SK-N-SH (cell line): Measurements from ENCODE around the gene BCAS3. TPM values are rescaled to one million over a fixed set of nuclear protein-coding genes. Genes with fewer than 3 reads are reported as not detected.
A peak's percentile ranks its signal among the peaks of the same experiment; 100 is the strongest.

Experiments
- CTCF ChIA-PET: fragments of 300-600, 350-600 bp; formaldehyde crosslinking; extraction: SDS; loops from one replicate; lab custom pipeline; 2021; lab: Yijun Ruan, JAX
- POLR2A ChIA-PET: fragments of 350-600 bp; sonication (Branson Sonifier 250); formaldehyde crosslinking; extraction: SDS; loops from one replicate; lab custom pipeline; 2020; ENCODE audit warnings: antibody characterized with exemption, inconsistent platforms; lab: Yijun Ruan, JAX
- DNase-seq: peaks from one replicate; pipeline ENCODE4 v3.0.0; 2012
- H2AFZ ChIP-seq: fragments of 200-600 bp; sonication (generic); 2 replicates; pipeline ENCODE4 v1.8.1; 2016; ENCODE audit warnings: antibody characterized with exemption, mild to moderate bottlenecking, low read depth
- H3F3A ChIP-seq: fragments of 200-600 bp; sonication (generic); replicated peaks from 2 replicates; pipeline ENCODE3; 2016; ENCODE audit warnings: antibody characterized with exemption, mild to moderate bottlenecking; ENCODE audit not compliant: insufficient read depth
- H3K27ac ChIP-seq, 2 experiments: fragments of 200-500 bp in 1 of 2; fragments of 200-600 bp in 1 of 2; sonication (Bioruptor generic) in 1 of 2; sonication (generic), shearing (Covaris generic) in 1 of 2; 2 replicates each; pipeline versions ENCODE4 v1.5.1 to v1.6.1; 2014 to 2016; ENCODE audit warnings: low read depth in 2 of 2, inconsistent platforms in 1 of 2, low read length in 1 of 2, mild to moderate bottlenecking in 1 of 2, mixed read lengths in 1 of 2
- H3K27me3 ChIP-seq: fragments of 200-600 bp; sonication (generic), shearing (Covaris generic); 2 replicates; pipeline ENCODE4 v1.6.1; 2016; ENCODE audit warnings: mixed run types; ENCODE audit not compliant: insufficient read depth
- H3K36me3 ChIP-seq, 2 experiments: fragments of 200-500 bp in 1 of 2; fragments of 200-600 bp in 1 of 2; sonication (Bioruptor generic) in 1 of 2; sonication (generic) in 1 of 2; replicated peaks in 1 of 2; 2 replicates each; pipeline versions ENCODE3 to v1.5.1; 2014 to 2016; ENCODE audit warnings: low read length in 1 of 2, mild to moderate bottlenecking in 1 of 2; ENCODE audit not compliant: insufficient read depth in 2 of 2, control insufficient read depth in 1 of 2
- H3K4me1 ChIP-seq, 2 experiments: fragments of 200-500 bp in 1 of 2; fragments of 200-600 bp in 1 of 2; sonication (Bioruptor generic) in 1 of 2; sonication (generic), shearing (Covaris generic) in 1 of 2; 2 replicates each; pipeline versions ENCODE4 v1.5.1 to v1.6.1; 2014 to 2016; ENCODE audit warnings: low read depth in 1 of 2, low read length in 1 of 2, mixed run types in 1 of 2; ENCODE audit not compliant: insufficient read depth in 2 of 2, control insufficient read depth in 1 of 2
- H3K4me2 ChIP-seq: fragments of 200-600 bp; sonication (generic), shearing (Covaris generic); 2 replicates; pipeline ENCODE4 v1.6.1; 2017; ENCODE audit warnings: mixed run types
- H3K4me3 ChIP-seq, 2 experiments: fragments of 200-500 bp in 1 of 2; fragments of 200-600 bp in 1 of 2; sonication (Bioruptor generic) in 1 of 2; sonication (generic), shearing (Covaris generic) in 1 of 2; 2 replicates each; pipeline versions ENCODE4 v1.5.1 to v1.8.1; 2014 to 2016; ENCODE audit warnings: low read depth in 2 of 2, inconsistent platforms in 1 of 2, low read length in 1 of 2, mild to moderate bottlenecking in 1 of 2, mixed read lengths in 1 of 2, moderate library complexity in 1 of 2
- H3K79me2 ChIP-seq: fragments of 200-600 bp; sonication (generic); 2 replicates; pipeline ENCODE4 v1.8.1; 2017; ENCODE audit warnings: mild to moderate bottlenecking; ENCODE audit not compliant: insufficient read depth
- H3K9ac ChIP-seq: fragments of 200-600 bp; sonication (generic); 2 replicates; pipeline ENCODE4 v1.6.1; 2017; ENCODE audit warnings: mixed run types
- H3K9me2 ChIP-seq: fragments of 200-600 bp; sonication (generic); 2 replicates; pipeline ENCODE4 v1.6.1; 2017; ENCODE audit warnings: mixed run types
- H3K9me3 ChIP-seq: fragments of 200-600 bp; sonication (generic); 2 replicates; pipeline ENCODE4 v1.6.1; 2017; ENCODE audit warnings: mixed run types, mild to moderate bottlenecking, moderate library complexity
- H4K20me1 ChIP-seq: fragments of 200-600 bp; sonication (generic); 2 replicates; pipeline ENCODE4 v1.6.1; 2017; ENCODE audit warnings: mild to moderate bottlenecking, mixed run types; ENCODE audit not compliant: insufficient read depth
- CHD2 ChIP-seq: fragments of 150-350 bp; IDR thresholded peaks from 2 replicates; pipeline ENCODE4 v1.6.1; 2018; ENCODE audit warnings: low read length; ENCODE audit not compliant: partially characterized antibody
- CTCF ChIP-seq: fragments of 200-600 bp; sonication (generic); IDR thresholded peaks from 2 replicates; pipeline ENCODE4 v1.6.1; 2017; ENCODE audit warnings: antibody characterized with exemption, mild to moderate bottlenecking, moderate library complexity
- ELF1 ChIP-seq: IDR thresholded peaks from 2 replicates; pipeline ENCODE4 v1.4.0; 2012
- EP300 ChIP-seq, 2 experiments: IDR thresholded peaks; 2 replicates each; pipeline versions ENCODE4 v1.4.0 to v1.6.1; 2012; ENCODE audit warnings: borderline replicate concordance in 1 of 2, low read depth in 1 of 2, low read length in 1 of 2
- EZH2phosphoT487 ChIP-seq: fragments of 200-600 bp; sonication (generic); IDR thresholded peaks from 2 replicates; pipeline ENCODE4 v1.6.1; 2017; ENCODE audit warnings: low read depth, mixed run types, mild to moderate bottlenecking, antibody characterized with exemption, moderate library complexity, borderline replicate concordance
- FOSL2 ChIP-seq: IDR thresholded peaks from 2 replicates; pipeline ENCODE4 v1.4.0; 2012; ENCODE audit warnings: low read depth, mild to moderate bottlenecking, moderate library complexity, borderline replicate concordance
- FOXM1 ChIP-seq: IDR thresholded peaks from 2 replicates; pipeline ENCODE4 v1.4.0; 2012; ENCODE audit warnings: low read depth, mild to moderate bottlenecking
- GATA2 ChIP-seq: sonication (generic); formaldehyde crosslinking; IDR thresholded peaks from 2 replicates; pipeline ENCODE4 v1.5.0; 2020; ENCODE audit warnings: mild to moderate bottlenecking, missing genetic modification reagents
- MEF2A ChIP-seq: IDR thresholded peaks from 2 replicates; pipeline ENCODE4 v1.4.0; 2012; ENCODE audit warnings: low read depth, borderline replicate concordance
- MXI1 ChIP-seq: IDR thresholded peaks from 2 replicates; pipeline ENCODE4 v1.6.1; 2012; ENCODE audit warnings: mild to moderate bottlenecking, low read depth, low read length, improper control_type of control experiment
- NFIC ChIP-seq: IDR thresholded peaks from 2 replicates; pipeline ENCODE4 v1.4.0; 2012; ENCODE audit warnings: borderline replicate concordance
- NRF1 ChIP-seq: IDR thresholded peaks from 2 replicates; pipeline ENCODE4 v1.6.1; 2012; ENCODE audit warnings: low read depth, mild to moderate bottlenecking, low read length
- POLR2AphosphoS5 ChIP-seq: IDR thresholded peaks from 2 replicates; pipeline ENCODE4 v1.6.1; 2012; ENCODE audit warnings: low read depth, low read length
- REST ChIP-seq: IDR thresholded peaks from 2 replicates; pipeline ENCODE4 v1.6.1; 2012; ENCODE audit warnings: mild to moderate bottlenecking, low read depth, low read length, moderate library complexity
- RXRA ChIP-seq: IDR thresholded peaks from 2 replicates; pipeline ENCODE4 v1.4.0; 2012; ENCODE audit warnings: low read depth, mild to moderate bottlenecking, borderline replicate concordance
- TCF12 ChIP-seq: IDR thresholded peaks from 2 replicates; pipeline ENCODE4 v1.4.0; 2012
- USF1 ChIP-seq: IDR thresholded peaks from 2 replicates; pipeline ENCODE4 v1.4.0; 2012; ENCODE audit warnings: low read depth, borderline replicate concordance
- USF2 ChIP-seq: fragments of 150-350 bp; IDR thresholded peaks from 2 replicates; pipeline ENCODE4 v1.6.1; 2017; ENCODE audit warnings: antibody characterized with exemption, low read length, low read depth, borderline replicate concordance
- YY1 ChIP-seq: IDR thresholded peaks from 2 replicates; pipeline ENCODE4 v1.4.0; 2012; ENCODE audit warnings: low read depth, mild to moderate bottlenecking
- ZBTB33 ChIP-seq: IDR thresholded peaks from 2 replicates; pipeline ENCODE4 v1.4.0; 2012; ENCODE audit warnings: low read depth, borderline replicate concordance
- WGBS: methylation state at CpG from one replicate; pipeline ENCODE4 v1.1.6; 2017; ENCODE audit warnings: low lambda C conversion rate; 5-methylcytosine and 5-hydroxymethylcytosine counted together
- polyA plus RNA-seq, 3 experiments: library from polyadenylated mRNA; depleted of rRNA; stranded (reverse); fragments of >200 nt; gene quantifications; 2 replicates each; pipeline ENCODE4 v1.2.3, GENCODE V29; 2012

BCAS3 gene
- polyA plus RNA-seq, 1 of the 3 experiments (the other 2 are of a cell fraction): 5.9 TPM

- Histone ChIP-seq H3K27me3 (no peaks in the 10 kb centered on the region), H3K4me3 (no peak overlapping the region), H3K9me2 (no peaks in the 10 kb centered on the region), H3F3A (peaks cover 9% of the 10 kb centered on the region), H3K9ac (no peak overlapping the region), H4K20me1 (no peaks in the 10 kb centered on the region), H2AFZ (no peak overlapping the region), H3K36me3 (no peaks in the 10 kb centered on the region), H3K27ac (peak overlapping the region in 1 of 2 experiments; percentile 82; a peak in 2 of 4 replicates), H3K9me3 (no peaks in the 10 kb centered on the region), H3K4me2 (no peak overlapping the region), H3K4me1 (peaks cover 11 to 16% of the 10 kb centered on the region in 2 experiments; a peak in 3 of 4 replicates), H3K79me2 (no peaks in the 10 kb centered on the region)
- no peak for DNase-seq
- 91% methylated on average over 2 of the region's 2 CpGs for WGBS
- ChIA-PET POLR2A (no interaction called here), CTCF (interaction anchor here (0.6 to 2.1 kb wide), 8 partner anchors 10 to 544 kb away, joined by 3 to 6 read pairs (median 4); no protein-coding TSS in a partner anchor)
- TF ChIP-seq EP300 (IDR thresholded peaks at IDR 0.05; ENCODE audit: borderline replicate concordance in 1 of 2, low read depth in 1 of 2, low read length in 1 of 2): no peak
- no peak for TF ChIP-seq REST
- no peak for TF ChIP-seq ELF1
- no peak for TF ChIP-seq USF2
- no peak for TF ChIP-seq GATA2 (CRISPR knock-in tag)
- TF ChIP-seq CTCF: no peak
- TF ChIP-seq POLR2AphosphoS5: no peak
- no peak for TF ChIP-seq FOXM1
- TF ChIP-seq CHD2: no peak
- TF ChIP-seq NRF1: no peak
- no peak for TF ChIP-seq TCF12
- TF ChIP-seq EZH2phosphoT487: no peak
- TF ChIP-seq FOSL2: no peak
- no peak for TF ChIP-seq RXRA
- TF ChIP-seq NFIC: no peak
- TF ChIP-seq ZBTB33: no peak
- TF ChIP-seq MEF2A: no peak
- TF ChIP-seq USF1: no peak
- TF ChIP-seq MXI1: no peak
- no peak for TF ChIP-seq YY1
Measured at GRCh38 chr17:61010661-61011170, 333.1 kb downstream of the BCAS3 start.
